HUDEP-2 (cell line): ENCODE results near the gene COMT.

Source experiments
- DNase-seq, 76 experiments: peaks; one replicate each; lab custom pipeline; 2025; ENCODE audit not compliant: unreplicated experiment in 76 of 76; lab: John Stamatoyannopoulos, UW

COMT gene

DNA sequence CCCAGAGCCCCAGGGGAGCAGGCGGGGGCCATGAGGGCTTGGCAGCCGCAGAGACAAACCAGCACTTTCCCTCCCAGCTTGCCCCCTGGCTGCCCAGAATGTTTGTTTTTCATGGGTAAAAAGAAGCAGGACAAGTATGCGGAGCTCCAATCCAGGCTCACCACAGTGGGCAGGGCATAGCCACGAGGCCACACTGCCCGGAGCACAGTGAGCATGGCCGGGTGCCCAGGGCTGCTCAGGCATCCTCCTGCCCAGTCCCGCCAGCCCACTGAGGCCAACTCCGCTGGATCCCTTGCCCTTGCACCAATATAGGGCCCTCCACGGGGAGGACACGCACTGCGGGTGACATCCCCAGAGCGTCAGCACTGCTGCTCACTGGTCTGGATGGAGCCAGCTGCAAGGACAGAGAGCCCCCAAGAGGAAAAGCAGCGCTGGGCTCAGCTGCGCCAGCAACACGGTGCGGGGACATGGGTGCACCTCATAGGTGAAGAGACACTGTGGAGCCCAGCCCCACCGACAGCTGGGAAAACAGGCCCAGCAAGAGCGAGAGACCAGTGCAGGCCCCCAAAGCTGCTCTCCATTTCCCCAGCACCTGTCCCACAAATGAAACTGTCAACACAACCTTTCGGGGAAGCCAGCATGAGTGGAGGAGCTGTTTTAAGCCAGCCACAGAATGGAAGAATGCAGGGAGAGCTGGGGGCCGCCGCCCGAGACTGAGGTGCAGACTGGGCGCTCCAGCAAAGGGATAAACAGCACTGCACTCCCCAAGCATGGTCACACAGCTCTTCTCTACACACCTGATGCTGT lies 50.3 kb downstream of the COMT start:
- no peak for DNase-seq

DNA sequence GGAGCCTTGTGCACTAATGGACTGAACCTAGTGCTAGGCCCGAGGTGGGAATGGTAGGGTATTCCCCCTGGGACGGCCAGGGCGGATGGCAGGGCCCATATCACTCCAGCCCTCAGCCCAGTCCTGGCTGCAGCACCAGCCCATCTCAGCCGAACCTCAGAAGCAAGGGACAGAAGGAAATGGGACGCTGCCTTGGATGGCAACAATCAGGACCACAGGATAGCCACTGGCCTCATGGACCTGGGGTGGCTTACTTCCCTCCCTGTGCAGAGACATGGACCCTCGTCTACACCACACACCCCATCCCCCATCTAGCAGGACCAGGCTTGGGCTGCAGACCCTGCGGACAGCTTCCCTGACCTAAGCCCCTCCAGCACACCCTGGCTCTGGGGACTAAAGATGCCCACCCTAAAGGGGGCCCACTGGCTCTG lies 50.9 kb downstream of the COMT start:
- no peak for DNase-seq

DNA sequence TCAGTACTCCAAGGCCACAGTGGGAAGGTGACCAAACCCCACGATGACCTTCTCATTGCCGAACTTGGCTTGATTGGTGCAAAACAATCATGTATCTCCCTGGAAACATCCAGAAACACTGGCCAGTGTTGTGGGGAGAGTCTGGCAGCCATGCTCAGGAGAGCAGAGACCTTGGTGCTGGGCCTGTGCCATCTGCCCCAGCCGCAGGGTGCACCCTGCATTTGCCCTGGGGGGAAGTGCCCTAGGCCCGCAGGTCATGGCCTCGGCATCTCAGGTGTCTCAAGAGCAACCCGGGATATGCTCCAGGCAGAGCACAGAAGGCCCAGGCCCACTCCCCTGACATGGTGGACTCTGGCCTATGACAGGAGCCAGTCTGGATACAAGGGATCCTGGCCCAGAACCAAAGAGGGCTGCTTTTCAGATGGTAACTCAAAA lies 51.4 kb downstream of the COMT start:
- DNase-seq = no peak

DNA sequence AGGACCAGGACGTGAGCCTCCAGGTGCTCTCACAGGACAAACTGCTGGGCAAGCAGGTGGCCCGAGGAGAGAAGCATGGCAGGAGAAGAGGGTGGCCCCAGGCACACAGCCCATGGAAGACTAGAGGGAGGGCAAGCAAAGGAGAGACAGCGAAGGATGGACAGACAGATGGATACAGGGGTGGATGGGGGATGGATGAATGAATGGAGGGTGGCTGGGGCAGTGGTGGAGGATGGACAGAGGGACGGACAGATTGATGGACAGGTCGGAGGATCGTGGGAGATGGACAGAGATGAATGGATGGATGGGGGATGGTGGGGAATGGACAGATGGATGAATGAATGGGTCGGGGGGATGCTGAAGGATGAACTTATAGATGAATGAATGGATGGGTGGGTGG lies 52.4 kb downstream of the COMT start:
- no peak for DNase-seq

DNA sequence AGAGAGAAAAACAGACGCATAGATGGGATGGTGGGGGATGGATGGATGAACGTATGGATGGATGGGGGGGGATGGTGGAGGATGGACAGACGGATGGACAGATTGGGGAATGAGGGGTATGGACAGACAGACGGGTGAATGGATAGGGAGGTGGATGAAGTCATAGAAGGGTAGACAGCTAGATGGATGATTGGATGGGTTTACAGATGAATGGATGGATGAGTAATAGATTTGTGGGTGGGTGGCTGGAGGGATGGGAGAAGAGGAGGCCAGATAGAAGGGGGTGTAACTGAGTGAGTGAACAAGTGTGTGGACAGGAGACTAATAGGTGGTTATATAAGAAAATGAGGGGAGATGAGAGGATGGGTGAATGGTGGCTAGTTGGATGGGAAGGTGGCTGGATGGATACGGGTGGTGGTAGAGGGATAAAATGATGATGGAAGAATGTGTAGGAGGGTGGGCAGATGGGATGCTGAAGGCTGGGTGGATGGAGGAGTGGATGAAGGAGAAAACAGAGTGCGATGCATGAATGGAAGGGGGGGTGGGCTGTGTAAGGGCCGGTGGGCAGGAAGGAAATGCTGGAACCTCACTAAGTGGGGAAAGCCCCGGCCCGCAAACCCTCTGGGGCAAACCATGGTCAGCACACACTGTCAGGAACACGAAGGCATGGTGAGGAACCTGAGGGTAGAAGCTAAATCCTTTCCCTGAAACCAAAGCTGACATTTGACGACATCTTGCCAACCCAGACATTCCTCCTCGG lies 53.5 kb downstream of the COMT start:
- no peak for DNase-seq

DNA sequence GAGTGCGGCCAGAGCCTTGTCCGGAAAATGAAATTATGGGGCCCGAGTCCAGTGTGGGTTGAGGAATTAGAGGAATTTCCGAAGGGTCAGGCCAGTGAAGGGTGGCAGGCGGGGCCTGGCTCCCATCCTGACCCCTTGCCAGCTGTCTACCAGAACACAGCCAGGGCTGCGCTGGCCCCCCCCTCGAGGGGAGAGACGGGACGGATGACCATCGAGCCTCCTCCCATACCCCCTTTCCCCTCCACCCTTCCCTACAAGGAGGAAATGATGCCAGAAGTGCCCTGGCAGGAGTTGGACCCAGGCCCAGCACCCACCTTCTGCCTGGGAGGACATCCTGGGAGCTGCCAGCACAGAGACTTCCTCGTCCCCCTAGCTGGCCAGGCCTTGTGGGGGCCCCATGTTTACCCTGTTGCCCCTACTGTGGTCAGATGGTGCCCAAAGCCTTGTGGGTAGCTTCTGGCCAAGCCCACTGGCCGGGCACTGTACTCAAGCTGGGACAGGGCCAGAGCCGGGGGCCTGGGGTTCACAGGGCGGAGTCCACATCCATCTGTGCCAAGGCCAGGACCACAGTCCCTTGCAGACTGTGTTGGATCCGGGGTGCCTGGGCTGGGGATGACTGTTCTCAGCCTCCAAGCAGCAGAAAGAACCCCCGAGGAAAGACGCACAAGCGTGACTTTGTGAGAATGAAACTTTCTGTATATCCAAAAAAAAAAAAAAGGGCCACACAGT lies 54.2 kb downstream of the COMT start:
- DNase-seq = no peak

DNA sequence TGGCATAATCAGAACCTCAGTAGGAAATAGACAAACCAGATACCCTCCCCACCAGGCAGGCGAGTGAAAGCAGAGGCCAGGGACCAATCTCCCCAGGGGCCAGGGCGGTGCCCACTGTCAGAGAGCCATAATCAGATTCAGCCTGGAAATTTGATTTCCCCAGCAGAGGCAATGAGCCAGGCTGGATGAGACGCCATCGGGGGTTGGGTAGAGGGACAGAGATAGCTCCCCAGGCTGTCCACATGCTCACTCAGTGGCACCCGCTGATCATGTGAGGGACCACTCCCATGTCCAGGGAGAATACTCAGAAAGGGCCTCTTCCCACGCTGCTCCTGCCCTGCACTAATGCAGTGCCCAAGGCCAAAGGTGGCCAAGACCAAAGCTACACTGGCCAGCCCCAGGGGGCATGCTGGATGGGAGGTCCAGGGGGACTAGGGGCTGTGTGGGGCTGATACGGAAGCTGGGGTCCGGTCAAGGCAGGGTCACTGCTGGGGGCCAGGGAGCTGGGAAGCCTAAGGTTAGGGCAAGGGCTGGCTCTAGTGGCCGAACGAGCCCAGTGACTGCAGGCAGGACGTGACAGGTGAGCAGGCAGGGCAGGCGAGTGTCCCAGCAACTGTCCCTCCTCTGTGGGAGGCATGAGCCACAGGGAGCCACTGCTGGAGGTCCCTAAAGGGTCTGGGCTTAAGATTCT lies 55.3 kb downstream of the COMT start:
- DNase-seq = peak in 32 of 76 experiments; percentile 2 to 69 (median 26)

DNA sequence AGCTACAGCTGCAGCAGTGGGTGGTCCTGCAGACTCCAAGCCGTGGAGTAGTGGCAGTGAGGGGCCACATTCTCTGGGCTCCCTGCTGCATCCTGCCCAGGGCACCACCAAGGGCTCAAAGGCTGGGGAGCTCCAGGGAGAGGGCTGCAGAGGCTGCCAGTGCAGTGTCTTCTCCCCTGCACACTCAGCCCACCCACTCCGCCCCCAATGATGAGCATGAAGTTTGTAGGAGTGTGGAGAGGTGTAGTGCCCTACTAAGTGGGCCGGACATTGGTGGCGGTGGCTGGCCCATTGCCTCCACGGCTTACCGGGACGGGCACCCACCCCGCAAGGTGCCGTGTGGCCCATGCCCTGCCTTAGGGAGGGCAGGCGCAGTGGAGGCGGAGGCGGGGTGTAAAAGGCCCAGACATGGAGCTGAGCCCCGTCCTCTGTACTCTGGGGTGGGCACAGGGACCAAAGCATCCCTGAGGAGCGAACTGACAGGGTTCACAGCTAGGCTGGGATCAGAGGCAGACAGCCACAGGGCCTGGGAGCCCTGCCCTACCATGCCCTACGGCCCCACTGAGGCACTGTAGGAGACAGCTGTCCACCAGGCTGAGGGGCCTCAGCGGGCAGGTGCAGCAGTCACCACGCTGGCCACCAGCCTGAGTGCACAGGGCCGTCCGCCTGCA lies 56.1 kb downstream of the COMT start:
- no peak for DNase-seq

DNA sequence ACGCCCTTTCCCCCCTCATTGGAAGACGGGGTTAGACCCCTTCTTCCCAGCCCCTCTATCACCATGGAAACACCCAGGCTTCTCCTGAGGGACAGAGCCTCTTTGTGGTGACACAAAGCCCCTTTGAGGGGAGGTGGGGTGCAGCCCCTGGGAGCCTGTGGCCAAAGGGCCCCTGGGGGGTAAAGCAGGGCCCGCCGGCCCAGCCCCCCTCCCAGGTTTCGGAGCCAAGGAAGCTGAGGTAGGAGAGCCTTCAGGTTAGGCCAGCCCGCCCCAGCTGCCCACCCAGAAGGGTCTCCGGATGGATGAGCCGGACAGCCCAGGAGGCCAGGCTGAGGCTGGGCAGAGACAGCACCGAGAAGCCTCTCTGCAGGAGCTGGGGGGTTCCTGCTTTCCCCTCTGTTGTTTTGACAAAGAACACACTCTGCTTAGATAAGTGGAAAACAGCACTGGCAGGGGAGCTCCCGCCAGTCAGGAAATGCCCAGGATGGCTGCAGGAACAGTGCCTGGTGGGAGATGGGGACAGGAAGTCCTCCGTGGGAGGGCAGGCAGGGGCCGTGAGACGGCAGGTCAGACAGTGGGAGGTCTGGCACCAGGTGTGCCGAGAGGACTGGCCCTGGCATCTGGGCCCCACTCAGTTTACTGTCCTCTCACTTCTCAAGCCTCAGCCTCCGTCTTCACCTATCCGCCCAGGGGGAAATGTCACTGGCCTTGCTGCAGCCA lies 56.8 kb downstream of the COMT start:
- no peak for DNase-seq

DNA sequence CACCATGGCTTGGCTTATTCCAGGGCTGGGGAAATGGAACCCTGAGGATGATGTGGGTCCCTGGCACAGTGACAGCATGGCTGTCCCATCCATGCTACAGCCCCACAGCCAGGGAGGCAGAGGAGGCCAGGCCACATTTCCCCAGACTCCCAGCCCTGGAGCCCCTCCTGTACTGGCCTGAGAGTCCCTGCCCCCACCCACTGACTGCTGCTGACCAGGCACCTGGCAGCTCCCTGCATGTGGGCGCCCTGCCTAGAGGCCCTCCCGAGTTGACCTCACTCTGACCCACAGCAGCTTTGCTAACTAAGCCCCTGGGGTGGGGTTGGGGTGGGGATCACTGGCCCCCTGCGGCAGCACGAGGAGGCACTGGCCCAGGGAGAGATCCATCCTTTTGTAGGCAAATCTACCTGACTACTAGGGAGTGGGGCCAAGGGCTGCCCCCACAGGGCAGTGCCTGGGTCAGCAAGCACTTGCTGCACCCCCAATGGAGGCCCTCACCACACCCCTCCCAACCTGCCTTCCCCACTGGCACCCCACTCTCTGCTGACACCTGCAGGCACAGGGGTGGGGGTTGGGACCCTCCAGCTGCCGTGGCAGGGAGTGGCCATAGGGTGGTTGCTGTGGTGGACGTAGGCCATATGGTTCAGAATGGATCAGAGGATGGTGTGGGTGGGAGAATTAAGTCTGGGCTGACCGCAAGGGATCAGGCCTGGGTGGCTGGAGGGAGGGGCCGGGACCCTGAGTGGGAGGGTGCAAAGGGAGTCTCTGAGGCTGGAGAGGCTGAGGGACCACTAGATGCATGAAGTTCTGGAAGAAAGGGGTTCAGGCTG lies 57.6 kb downstream of the COMT start:
- no peak for DNase-seq

DNA sequence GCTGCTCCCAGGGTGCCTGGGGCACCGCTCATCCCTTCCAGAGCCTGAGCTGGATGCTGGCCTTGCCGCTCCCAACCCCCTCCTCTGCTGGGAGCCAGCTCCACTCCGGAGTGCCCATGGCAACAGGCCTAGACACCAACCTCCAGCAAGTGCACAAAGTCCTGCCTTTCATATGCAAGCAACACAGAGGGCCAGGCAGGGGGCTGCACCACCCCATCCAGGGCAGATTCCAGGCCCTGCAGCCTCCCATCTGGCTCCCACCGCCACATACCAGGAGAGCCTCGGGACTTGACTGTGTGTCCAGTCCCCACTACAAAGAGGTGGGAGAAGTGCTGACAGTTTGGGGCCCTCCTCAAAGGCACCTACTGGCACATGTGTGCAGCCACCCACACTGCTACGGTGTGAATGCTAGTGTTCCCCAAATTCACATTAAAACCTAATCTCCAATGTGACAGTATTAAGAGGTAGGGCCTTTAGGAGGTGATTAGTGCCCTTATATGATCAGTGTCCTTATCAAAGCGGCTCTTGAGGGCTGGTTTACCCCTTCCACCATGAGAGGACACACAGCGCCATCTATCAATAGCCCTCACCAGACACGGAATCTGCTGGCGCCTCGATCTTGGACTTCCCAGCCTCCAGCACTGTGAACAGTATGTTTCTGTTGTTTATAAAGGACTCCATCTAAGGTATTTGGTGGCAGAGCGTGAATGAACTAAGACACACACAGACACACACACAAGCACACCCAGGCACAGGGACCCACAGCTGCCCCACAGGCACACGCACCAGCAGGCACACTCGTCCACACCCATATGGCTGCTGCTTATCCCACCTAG lies 58.9 kb downstream of the COMT start:
- no peak for DNase-seq

DNA sequence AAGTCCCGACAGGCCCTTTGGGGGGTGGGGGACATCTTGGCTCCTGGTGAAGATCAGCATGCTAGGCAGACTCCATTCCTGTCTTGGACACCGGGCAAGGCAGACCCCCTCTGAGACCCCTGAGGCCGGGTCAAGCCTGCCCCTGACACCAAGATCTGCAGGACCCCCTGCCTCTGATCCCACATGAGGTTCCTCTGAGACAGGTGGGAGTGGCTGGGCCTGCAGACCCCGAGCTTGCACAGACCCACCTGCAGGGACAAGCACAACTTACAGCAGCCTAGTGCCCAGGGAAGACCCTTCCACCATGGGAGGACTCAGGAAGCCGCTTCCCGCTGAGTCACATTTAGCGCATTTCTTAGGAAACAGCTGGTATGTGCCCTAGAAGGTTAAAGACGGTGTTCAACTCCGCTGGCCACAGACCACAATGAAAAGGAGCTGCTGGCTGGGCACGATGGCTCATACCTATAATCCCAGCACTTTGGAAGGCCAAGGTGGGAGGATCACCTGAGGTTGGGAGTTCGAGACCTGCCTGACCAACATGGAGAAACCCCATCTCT lies 59.6 kb downstream of the COMT start:
- DNase-seq = no peak

DNA sequence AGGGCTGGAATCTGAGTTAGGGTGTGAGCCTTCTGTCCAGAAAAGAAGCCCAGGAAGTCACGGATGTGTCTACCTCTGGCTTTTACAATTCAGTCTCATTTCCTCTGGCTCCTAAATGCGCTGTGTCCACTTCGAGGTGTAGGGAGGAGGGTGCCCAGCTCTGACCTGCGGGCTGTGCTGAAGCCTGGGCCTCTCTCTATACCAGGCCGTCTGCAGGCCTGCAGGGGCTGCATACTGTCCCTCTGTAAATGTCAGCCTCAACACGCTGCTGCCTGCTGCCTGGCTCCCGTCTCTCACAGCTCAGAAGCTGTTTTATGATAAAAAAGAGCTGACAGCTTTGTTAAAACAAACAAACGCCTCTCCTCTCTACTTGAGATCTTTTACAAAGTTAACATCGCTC lies 60.6 kb downstream of the COMT start:
- no peak for DNase-seq

DNA sequence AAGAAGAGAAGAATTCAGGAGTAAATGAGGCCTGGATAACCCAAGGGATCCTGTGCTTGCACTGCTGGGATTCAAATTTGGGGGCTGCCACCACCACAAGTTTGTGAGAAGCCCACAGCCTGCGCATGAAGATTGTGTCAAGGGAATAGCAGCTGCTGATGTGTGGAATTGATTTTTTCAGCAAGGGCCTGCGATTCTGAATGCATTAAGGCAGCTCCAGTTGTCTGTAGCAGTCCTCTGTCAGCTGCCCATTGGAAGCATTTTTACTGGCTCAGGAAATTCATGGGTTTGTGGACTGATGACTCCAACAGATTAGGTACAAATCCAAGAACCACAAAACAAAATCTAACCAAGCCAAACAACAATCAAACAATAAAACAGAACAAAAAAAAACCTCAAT lies 61.1 kb downstream of the COMT start:
- no peak for DNase-seq

DNA sequence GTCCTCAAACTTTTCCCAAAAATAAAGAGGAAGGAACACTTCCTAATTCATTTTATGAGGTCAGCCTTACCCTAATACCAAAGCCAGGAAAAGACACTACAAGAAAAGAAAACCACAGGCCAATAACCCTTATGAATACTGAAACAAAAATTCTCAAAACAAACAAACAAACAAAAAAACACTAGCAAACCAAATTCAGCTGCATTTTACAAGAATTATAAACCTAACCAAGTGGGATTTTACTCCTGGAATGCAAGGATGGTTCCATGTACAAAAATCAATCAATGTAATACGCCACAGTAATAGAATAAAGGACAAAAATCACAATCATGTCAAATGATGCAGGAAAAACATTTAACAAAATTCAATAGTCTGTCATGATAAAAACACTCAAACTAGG lies 61.7 kb downstream of the COMT start:
- no peak for DNase-seq

DNA sequence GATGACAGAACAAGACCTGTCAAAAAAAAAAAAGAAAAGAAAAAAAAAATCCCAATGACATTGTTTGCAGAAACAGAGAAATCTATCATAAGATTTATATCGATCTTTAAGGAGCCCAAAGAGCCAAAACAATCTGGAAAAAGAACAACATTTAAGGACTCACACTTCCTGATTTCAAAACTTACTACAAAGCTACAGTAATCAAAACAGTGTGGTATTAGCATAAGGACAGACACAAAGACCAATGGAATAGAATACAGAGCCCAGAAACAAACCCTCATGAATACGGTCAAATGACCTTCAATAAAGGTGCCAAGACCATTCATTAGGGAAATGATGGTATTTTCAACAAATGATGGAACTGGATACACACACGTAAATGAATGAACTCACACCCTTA lies 62.9 kb downstream of the COMT start:
- DNase-seq = no peak

DNA sequence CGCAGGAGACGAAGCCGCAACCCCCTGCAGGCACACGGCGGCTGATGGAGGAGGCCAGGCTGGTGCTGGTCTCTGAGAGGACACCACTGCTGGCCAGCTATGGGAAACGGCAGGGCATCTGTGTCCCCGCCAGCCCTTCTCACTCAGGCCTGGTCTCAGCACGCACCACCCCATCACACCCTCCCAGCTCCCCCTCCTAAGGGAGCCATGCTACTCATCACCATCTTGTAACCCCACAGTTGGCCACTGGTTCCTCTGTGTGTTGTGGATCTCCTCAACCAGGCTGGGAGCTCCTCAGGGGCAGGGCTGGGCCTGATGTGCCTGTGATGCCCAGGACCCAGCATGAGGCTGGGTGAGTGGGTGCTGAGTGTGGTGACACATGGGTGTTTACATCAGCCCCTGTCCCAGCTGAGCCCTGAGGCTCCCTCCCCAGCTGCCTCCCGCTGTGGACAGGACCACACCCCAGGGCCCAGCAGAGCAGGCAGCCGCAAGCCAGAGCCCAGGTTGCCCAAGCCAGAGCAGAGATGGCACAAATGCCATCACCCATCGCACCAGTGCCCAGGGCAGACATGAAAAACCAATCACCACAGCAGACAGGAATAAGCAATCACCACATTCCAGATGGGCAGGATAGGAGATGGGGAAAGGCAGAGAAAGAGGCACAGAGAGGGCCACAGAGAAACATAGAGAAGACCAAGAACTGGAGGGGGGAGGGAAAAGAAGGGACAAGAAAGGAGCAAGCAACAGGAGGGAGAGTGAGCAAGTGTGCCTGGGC lies 66.8 kb downstream of the COMT start:
- peak in 22 of 76 experiments; percentile 7 to 57 (median 29) for DNase-seq
